Gastrocnemius medialis (tissue), 4 donors: Measurements from ENCODE around the gene RPL22. TPM values are rescaled to one million over a fixed set of nuclear protein-coding genes. Genes with fewer than 3 reads are reported as not detected.

Source experiments
- ATAC-seq, 2 donors: fragments of 150-250 bp; one replicate each; pipeline ENCODE4 v1.9.1; 2016
- DNase-seq, 2 donors: peaks; one replicate each; pipeline ENCODE4 v3.0.0-alpha.2; 2019
- H3K27ac ChIP-seq, 4 donors: fragments of 200-600 bp; sonication (generic); 1 replicate in 1 of 4; 2 replicates in 3 of 4; pipeline ENCODE4 v1.5.1; 2016 to 2018; ENCODE audit warnings: mild to moderate bottlenecking in 2 of 4, moderate library complexity in 1 of 4
- H3K27me3 ChIP-seq, 3 donors: fragments of 200-600 bp; sonication (generic) in 2 of 3; 1 replicate in 1 of 3; 2 replicates in 2 of 3; pipeline versions ENCODE4 v1.5.1 to v1.6.0; 2016 to 2019; ENCODE audit warnings: mild to moderate bottlenecking in 1 of 3, moderate library complexity in 1 of 3
- H3K36me3 ChIP-seq, 2 donors: fragments of 200-600 bp; sonication (generic) in 1 of 2; one replicate each; pipeline ENCODE4 v1.5.1; 2017 to 2018
- H3K4me1 ChIP-seq, 2 donors: fragments of 200-600 bp; sonication (generic) in 1 of 2; one replicate each; pipeline ENCODE4 v1.5.1; 2016 to 2017; ENCODE audit warnings: mild to moderate bottlenecking in 2 of 2
- H3K4me3 ChIP-seq, 4 donors: fragments of 200-600 bp; sonication (generic) in 3 of 4; 1 replicate in 1 of 4; 2 replicates in 3 of 4; pipeline ENCODE4 v1.5.1; 2016 to 2019; ENCODE audit warnings: mild to moderate bottlenecking in 2 of 4
- H3K9me3 ChIP-seq, 3 donors: fragments of 200-600 bp; sonication (generic) in 2 of 3; 1 replicate in 1 of 3; 2 replicates in 2 of 3; pipeline ENCODE4 v1.5.1; 2016 to 2019
- POLR2A ChIP-seq, 2 donors: fragments of 450-650 bp; IDR thresholded peaks; one replicate each; pipeline ENCODE4 v1.6.1; 2017; ENCODE audit warnings: antibody characterized with exemption in 2 of 2, mild to moderate bottlenecking in 2 of 2, moderate library complexity in 2 of 2
- in situ Hi-C, 4 donors: fragments of 200-750 bp; cut with MboI; loops; one replicate each; pipeline versions ENCODE4 v1.15.0 to v1.8.0; 2017; ENCODE audit warnings: low sequenced_read_pairs in 4 of 4
- intact Hi-C: fragments of 100-400 bp; cut with DNase I; formaldehyde crosslinking; loops from one replicate; pipeline ENCODE4 v1.15.1; 2023; ENCODE audit warnings: low total_unique reads
- total RNA-seq, 4 donors: library from RNA; depleted of rRNA; stranded (reverse); fragments of >200 nt; gene quantifications; one replicate each; pipeline versions ENCODE4 v1.1.0 to v1.2.3, GENCODE V29; 2016
- TF ChIP-seq, protein P1 (sequence below), 5 experiments: fragments of 450-650 bp in 3 of 5; fragments of 200-600 bp in 2 of 5; sonication (generic) in 2 of 5; IDR thresholded peaks in 4 of 5; conservative IDR thresholded peaks in 1 of 5; 1 replicate in 4 of 5; 2 replicates in 1 of 5; pipeline ENCODE4 v1.5.1; 2016 to 2019; ENCODE audit warnings: antibody characterized with exemption in 5 of 5, mild to moderate bottlenecking in 3 of 5, moderate library complexity in 3 of 5

Gene RPL22
- total RNA-seq, 4 donors from 2014 or later, result 95.2 to 132 (median 121) TPM

DNA sequence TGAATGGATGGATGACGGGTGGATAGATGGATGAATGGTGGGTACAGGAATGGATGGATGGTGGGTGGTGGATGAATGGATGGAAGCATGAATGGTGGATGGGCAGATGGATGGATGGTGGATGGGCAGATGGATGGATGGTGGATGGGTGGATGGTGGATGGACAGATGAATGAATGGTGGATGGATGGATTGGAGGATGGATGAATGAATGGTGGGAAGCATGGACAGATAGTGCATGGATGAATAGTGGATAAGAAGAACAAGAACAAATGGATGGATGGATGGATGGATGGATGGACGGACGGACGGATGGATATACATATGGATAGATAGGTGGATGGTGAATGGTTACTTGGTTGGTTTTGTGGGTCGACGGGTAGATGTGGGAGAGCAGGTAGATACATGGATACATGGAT lies 24.0 kb downstream of the RPL22 start:
- no peaks in the 10 kb centered on the region for H3K9me3 ChIP-seq
- H3K4me1 ChIP-seq, result peaks cover 5% of the 10 kb centered on the region in 2 donors
- in situ Hi-C loops, result no loop called here
- H3K27me3 ChIP-seq, result peaks cover 30 to 44% (median 42%) of the 10 kb centered on the region in 3 donors
- TF ChIP-seq, protein P1, sequence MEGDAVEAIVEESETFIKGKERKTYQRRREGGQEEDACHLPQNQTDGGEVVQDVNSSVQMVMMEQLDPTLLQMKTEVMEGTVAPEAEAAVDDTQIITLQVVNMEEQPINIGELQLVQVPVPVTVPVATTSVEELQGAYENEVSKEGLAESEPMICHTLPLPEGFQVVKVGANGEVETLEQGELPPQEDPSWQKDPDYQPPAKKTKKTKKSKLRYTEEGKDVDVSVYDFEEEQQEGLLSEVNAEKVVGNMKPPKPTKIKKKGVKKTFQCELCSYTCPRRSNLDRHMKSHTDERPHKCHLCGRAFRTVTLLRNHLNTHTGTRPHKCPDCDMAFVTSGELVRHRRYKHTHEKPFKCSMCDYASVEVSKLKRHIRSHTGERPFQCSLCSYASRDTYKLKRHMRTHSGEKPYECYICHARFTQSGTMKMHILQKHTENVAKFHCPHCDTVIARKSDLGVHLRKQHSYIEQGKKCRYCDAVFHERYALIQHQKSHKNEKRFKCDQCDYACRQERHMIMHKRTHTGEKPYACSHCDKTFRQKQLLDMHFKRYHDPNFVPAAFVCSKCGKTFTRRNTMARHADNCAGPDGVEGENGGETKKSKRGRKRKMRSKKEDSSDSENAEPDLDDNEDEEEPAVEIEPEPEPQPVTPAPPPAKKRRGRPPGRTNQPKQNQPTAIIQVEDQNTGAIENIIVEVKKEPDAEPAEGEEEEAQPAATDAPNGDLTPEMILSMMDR (IDR thresholded peaks at IDR 0.05 in 4 of 5, conservative IDR thresholded peaks at IDR 0.05 in 1 of 5), result no peak
- no peak for TF ChIP-seq POLR2A (IDR thresholded peaks at IDR 0.05)
- intact Hi-C loops, result no loop called here
- H3K27ac ChIP-seq, result no peak overlapping the region
- no peak for ATAC-seq
- H3K36me3 ChIP-seq, result no peaks in the 10 kb centered on the region
- DNase-seq, result no peak
- no peak overlapping the region for H3K4me3 ChIP-seq

DNA sequence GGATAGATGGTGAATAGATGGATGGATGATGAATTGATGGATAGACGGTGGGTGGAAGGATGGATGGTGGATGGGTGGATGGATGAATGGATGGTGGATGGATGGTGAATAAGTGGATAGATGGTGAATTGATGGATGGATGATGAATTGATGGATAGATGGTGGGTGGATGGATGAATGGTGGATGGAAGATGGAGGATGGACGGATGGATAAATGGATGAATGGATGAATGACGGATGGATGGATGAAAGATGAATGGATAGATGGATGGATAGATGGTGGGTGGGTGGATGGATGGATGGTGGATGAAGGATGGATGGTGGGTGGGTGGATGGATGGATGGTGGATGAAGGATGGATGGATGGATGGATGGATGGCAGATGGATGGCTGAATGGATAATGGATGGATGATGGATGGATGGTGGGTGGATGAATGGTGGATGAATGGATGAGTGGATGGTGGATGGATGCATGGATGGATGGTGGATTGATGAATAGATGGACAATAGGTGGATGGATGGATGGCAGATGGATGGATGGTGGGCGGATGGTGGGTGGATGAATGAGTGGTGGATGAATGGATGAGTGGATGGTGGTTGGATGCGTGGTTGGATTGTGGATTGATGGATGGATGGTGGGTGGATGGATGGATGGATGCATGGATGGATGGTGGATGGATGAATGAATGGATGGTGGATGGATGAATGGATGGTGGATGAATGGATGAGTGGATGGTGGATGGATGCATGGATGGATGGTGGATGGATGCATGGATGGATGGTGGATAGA lies 24.6 kb downstream of the RPL22 start:
- DNase-seq (no peak), ATAC-seq (no peak)
- peaks cover 5% of the 10 kb centered on the region in 2 donors for H3K4me1 ChIP-seq
- no peaks in the 10 kb centered on the region for H3K9me3 ChIP-seq
- in situ Hi-C loops, result no loop called here
- intact Hi-C loops, result no loop called here
- H3K4me3 ChIP-seq, result no peak overlapping the region
- TF ChIP-seq, protein P1 (IDR thresholded peaks at IDR 0.05 in 4 of 5, conservative IDR thresholded peaks at IDR 0.05 in 1 of 5), result no peak
- TF ChIP-seq POLR2A (IDR thresholded peaks at IDR 0.05), result no peak
- H3K27ac ChIP-seq, result no peak overlapping the region
- no peaks in the 10 kb centered on the region for H3K36me3 ChIP-seq
- peaks cover 30 to 45% (median 44%) of the 10 kb centered on the region in 3 donors for H3K27me3 ChIP-seq

DNA sequence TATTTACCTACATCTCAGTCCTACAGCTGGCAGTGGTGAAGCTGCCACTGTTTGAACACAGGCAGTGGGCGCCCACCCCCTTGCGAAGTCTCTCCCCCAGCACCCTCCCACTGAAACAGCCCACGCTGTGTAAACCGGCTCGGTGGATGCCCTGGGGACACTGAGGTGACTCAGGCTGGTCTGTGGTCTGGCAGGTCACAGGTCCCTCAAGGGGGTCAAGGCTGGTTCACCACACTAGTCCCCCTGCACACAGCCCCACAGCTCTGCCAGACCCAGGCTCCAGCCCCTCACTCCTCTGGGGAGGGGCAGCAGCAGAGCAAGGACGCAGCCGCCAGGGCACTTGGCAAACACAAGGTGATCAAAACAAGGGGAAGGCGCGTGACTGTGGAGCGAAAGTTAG lies 26.8 kb downstream of the RPL22 start:
- peaks cover 14 to 28% (median 26%) of the 10 kb centered on the region in 3 donors for H3K27me3 ChIP-seq
- in situ Hi-C loops, result no loop called here

DNA sequence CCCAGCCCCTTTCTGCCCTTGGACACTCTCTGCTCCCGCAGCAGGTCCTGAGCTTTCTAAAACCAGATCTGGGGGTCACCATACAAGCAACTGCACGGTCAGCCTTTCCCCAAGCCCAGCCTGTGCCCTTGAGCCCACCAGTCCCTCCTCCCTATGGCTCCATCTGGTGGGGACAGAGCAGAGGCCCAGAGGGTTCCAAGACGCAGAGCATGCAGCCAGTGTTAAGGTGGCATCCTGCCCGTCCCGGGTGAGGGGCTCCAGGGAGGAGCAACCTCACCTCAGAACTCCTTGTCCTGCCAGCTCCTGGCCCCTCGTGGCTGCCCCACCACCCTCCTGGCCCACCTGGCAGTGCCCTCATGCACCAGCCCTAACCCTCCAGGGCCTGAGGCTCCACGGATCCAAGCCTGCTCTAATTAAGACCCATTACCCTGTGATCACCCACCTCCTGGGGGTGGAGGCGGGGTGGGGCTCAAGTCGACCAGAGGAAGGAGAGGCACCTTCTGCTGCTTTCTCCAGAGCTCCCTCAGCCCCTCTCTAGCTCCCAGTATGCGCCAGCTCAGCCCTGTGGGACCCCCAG lies 27.8 kb downstream of the RPL22 start:
- peaks cover 5 to 19% (median 17%) of the 10 kb centered on the region in 3 donors for H3K27me3 ChIP-seq
- H3K36me3 ChIP-seq, result no peaks in the 10 kb centered on the region
- TF ChIP-seq POLR2A (IDR thresholded peaks at IDR 0.05), result no peak
- TF ChIP-seq, protein P1 (IDR thresholded peaks at IDR 0.05 in 4 of 5, conservative IDR thresholded peaks at IDR 0.05 in 1 of 5), result no peak
- H3K4me1 ChIP-seq, result no peaks in the 10 kb centered on the region
- H3K4me3 ChIP-seq, result no peak overlapping the region
- no peaks in the 10 kb centered on the region for H3K9me3 ChIP-seq
- DNase-seq (no peak), ATAC-seq (no peak)
- no peak overlapping the region for H3K27ac ChIP-seq
- in situ Hi-C loops, result no loop called here
- intact Hi-C loops, result no loop called here

More for the DNA sequence above, 26.8 kb downstream of the RPL22 start:
- H3K4me3 ChIP-seq, result no peak overlapping the region
- no peak overlapping the region for H3K27ac ChIP-seq
- H3K36me3 ChIP-seq, result no peaks in the 10 kb centered on the region
- no peaks in the 10 kb centered on the region for H3K9me3 ChIP-seq
- ATAC-seq (no peak), DNase-seq (no peak)
- intact Hi-C loops, result no loop called here
- H3K4me1 ChIP-seq, result no peaks in the 10 kb centered on the region
- TF ChIP-seq, protein P1 (IDR thresholded peaks at IDR 0.05 in 4 of 5, conservative IDR thresholded peaks at IDR 0.05 in 1 of 5), result no peak
- no peak for TF ChIP-seq POLR2A (IDR thresholded peaks at IDR 0.05)
